T-helper 22 cell (primary cell): ENCODE results near the gene TLCD3B.

Experiments used
- DNase-seq: peaks from one replicate; pipeline ENCODE4 v3.0.0-alpha.2; 2020; ENCODE audit warnings: low read depth

Gene TLCD3B

GRCh38 chr16:30030841-30031413, at the start of gene TLCD3B:
Gene TLCD3B (minus strand): TSS chr16:30031271. CDS start chr16:30030527, 744 bp downstream.
- no peak for DNase-seq

DNA sequence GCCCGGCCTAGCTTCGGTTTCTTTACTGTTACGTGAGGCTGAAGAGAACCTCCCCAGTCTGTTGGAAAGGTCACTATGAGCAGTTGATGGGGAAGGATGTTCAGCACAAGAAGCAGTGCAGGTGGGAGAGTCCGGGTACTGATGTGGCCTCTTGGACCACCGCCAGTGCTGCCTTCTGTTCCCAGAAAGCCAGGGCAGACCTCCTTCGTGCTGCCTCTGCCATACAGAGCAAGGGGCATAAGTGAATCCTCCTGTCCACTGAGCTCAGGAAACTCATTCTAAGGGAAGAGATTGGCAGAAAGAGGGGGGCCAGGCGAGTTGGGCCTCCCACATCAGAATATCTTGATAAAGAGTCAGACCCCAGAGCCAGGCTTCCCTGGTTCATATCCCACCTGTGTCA, 48.4 kb upstream of the TLCD3B start:
- no peak for DNase-seq

DNA sequence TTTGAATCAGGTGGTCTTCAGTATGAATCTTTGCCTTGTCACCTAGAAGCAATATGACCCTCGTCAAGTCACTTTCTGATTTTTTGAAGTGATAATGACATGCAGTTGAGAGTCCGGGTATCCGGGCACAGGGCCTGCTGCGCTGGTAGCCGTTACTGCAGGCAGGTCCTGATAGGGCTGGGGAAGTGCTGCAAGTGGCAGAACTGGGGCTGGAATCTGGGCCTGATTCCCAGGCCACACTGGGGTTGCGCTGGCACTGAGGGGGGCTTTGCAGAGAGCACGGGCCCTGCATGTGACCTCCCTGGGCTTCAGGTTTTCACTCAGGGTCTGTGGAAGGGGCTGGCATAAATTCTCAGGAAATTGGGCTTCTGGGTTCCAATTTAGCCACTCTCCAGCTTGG, 47.7 kb upstream of the TLCD3B start:
- DNase-seq, result no peak

- no peak for DNase-seq
These were observed 46.6 kb upstream of the TLCD3B start for GRCh38 chr16:30077656-30078055.

GRCh38 chr16:30076276-30076791, 45.3 kb upstream of the TLCD3B start:
- DNase-seq, result no peak

- DNase-seq, result peak; percentile 86
These were observed 44.6 kb upstream of the TLCD3B start, which contains the start of gene PPP4C for GRCh38 chr16:30075503-30076275. Gene PPP4C (plus strand): TSS chr16:30075994. CDS start chr16:30076378, 384 bp downstream.

- DNase-seq, result no peak
These were observed 39.4 kb upstream of the TLCD3B start for GRCh38 chr16:30070490-30070889.

DNA sequence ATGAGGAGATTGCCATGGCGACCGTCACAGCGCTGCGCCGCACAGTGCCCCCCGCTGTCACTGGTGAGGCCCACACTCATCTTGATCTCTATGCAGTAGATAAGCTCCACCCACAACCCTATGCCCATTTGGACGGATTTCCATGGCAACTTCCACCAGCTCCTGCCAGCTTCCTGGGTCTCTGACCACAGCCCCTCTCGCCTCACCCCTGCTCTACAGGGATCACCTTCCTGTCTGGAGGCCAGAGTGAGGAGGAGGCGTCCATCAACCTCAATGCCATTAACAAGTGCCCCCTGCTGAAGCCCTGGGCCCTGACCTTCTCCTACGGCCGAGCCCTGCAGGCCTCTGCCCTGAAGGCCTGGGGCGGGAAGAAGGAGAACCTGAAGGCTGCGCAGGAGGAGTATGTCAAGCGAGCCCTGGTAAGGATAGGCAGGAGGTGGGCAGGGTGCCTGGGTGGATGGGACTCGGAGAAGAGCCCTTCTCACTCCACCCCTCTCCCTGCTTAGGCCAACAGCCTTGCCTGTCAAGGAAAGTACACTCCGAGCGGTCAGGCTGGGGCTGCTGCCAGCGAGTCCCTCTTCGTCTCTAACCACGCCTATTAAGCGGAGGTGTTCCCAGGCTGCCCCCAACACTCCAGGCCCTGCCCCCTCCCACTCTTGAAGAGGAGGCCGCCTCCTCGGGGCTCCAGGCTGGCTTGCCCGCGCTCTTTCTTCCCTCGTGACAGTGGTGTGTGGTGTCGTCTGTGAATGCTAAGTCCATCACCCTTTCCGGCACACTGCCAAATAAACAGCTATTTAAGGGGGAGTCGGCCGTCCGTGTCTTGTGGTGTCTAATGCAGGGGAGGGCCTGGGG, 38.8 kb upstream of the TLCD3B start:
- no peak for DNase-seq

DNA sequence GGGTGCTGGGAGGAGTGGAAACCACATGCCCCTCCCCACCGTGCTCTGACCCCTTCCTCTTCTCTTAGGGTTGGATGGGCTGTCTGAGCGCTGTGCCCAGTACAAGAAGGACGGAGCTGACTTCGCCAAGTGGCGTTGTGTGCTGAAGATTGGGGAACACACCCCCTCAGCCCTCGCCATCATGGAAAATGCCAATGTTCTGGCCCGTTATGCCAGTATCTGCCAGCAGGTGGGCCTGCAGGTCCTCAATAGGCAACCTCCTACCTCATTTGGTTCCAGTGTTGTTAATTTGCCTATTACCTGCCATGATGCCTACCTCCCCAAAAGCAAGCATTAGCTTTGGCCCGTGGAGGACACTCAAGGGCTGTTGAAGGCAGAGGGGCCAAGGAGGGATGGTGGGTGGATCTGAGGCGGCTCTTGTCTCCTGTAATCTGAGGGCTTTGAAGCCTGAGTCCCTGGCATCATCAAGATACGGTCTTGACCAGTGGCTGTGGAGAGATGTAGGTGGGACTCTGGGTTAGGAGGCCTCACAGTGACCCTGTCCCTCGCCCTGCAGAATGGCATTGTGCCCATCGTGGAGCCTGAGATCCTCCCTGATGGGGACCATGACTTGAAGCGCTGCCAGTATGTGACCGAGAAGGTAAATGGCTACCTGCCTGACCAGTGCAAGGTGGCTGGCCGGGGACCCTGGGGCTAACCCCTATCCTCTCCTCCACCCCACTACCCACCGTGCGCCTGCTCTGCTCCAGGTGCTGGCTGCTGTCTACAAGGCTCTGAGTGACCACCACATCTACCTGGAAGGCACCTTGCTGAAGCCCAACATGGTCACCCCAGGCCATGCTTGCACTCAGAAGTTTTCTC, 37.9 kb upstream of the TLCD3B start:
- no peak for DNase-seq

DNA sequence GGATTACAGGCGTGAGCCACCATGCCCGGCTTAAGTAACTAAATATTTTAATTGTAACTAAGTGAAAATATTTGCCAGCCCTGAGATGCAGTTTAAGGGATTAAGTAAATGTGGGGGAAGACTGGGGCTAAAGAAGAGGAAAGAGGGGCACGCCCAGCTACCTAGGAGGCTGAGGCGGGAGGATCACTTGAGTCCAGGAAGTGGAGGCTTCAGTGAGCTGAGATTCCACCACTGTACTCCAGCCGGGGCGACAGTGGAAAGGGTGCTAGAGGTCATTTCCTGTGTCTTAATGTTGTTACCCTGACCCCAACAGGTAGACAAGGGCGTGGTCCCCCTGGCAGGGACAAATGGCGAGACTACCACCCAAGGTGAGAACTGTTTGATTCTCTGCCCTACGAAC, 37.3 kb upstream of the TLCD3B start:
- DNase-seq, result no peak

- DNase-seq, result no peak
These were observed 36.5 kb upstream of the TLCD3B start for GRCh38 chr16:30067584-30067916.

DNA sequence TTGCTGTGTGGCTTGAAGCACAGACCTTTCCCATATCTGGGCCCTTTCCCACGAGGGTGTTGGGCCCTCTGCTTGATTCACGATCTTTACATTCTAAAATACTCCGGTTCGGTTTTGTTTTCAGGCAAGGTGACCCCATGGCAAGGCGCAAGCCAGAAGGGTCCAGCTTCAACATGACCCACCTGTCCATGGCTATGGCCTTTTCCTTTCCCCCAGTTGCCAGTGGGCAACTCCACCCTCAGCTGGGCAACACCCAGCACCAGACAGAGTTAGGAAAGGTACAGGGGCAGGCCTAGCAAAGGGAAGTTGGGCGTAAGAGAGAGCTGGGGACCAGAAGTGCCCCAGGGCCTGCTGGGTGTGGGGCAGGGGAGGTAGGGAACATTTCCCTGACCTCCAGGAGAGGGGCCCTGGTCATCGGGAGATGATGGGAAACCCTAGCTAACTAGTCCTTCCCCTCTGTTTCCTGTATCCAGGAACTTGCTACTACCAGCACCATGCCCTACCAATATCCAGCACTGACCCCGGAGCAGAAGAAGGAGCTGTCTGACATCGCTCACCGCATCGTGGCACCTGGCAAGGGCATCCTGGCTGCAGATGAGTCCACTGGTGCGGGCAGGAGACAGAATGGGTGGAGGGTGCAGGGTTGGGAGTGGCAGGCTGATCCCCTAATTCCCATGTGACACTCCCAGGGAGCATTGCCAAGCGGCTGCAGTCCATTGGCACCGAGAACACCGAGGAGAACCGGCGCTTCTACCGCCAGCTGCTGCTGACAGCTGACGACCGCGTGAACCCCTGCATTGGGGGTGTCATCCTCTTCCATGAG, 35.9 kb upstream of the TLCD3B start:
- DNase-seq, result no peak

DNA sequence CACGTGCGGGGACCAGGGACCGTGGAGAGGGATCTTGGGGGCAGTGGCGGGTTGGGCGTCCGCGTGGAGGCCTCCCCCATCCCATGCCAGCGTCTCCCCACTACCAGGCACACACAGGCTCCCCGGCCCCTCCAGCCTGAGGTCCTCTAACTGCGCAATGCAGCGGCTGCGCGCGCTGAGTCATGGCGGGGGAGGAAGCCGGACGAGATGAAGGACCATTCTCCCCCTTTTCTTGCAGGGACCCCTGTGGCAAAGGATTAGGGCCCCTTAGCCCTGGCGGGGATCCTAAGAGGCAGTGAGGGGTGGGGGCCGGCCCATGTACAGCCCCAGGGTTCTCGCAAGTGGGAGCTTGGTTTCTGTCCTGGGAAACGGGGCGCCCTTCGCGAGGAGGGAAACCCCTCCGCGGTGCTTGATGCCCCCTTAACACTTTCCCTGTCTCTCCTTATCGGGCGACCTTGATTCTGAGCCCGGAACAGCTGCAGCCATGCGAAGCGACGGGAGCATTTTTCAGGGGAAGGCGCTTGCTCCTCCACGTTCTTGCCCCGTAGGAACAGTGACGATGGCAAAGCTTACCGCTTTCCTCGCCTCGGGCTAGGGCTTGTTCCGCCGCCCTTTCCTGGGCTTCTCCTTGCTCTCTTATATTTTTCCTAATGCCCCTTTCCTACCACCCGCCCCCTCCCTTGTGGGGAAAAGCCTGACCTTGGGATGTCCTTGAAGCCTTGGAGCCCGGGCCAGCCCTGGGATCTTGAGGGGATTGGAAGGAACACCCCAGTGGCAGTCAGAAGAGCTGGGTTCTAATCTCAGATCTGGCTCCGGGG, 35.1 kb upstream of the TLCD3B start:
- DNase-seq, result no peak

DNA sequence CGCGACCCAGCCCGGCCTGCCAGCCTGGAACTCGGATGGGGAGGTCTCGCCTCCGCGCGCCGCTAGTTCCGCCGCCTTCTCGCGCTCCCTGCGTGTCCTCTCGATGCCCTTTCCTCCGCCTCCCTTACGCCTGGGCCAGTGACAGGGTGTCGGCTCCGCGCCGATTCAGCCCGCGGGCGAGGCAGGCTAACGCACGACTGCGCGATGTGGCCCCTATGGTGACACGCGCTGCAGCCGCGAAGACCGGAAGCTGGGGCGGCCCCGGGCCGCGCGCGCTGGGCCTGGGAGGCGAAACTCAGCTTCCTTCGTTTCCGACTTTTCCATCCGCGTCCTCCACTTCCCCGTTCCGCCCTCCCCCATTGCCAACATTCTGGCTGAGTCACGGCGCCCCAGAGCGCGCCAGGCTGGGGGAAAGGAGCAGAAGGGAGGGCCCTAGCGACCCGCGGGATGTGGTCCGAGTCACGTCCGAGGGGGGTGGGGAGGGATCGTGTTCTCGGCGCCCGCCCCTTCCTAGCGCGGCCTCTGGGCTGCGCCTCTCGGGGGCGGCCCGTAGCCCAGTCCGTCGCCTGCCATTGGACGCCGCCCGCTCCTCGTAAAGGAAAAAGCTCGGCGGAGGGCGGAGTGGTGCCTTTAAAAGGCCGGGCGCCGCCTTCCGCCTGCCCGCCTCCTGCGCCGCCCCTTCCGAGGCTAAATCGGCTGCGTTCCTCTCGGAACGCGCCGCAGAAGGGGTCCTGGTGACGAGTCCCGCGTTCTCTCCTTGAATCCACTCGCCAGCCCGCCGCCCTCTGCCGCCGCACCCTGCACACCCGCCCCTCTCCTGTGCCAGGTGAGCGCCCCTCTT, 34.3 kb upstream of the TLCD3B start, which contains the start of gene ALDOA:
Gene ALDOA, plus strand, starts transcription at position 659 of the 841 bp plus-strand sequence. CDS start 1,138 bp downstream, outside the sequence.
- DNase-seq, result peak; percentile 91

- no peak for DNase-seq
These were observed 33.6 kb upstream of the TLCD3B start for GRCh38 chr16:30064729-30065101.

DNA sequence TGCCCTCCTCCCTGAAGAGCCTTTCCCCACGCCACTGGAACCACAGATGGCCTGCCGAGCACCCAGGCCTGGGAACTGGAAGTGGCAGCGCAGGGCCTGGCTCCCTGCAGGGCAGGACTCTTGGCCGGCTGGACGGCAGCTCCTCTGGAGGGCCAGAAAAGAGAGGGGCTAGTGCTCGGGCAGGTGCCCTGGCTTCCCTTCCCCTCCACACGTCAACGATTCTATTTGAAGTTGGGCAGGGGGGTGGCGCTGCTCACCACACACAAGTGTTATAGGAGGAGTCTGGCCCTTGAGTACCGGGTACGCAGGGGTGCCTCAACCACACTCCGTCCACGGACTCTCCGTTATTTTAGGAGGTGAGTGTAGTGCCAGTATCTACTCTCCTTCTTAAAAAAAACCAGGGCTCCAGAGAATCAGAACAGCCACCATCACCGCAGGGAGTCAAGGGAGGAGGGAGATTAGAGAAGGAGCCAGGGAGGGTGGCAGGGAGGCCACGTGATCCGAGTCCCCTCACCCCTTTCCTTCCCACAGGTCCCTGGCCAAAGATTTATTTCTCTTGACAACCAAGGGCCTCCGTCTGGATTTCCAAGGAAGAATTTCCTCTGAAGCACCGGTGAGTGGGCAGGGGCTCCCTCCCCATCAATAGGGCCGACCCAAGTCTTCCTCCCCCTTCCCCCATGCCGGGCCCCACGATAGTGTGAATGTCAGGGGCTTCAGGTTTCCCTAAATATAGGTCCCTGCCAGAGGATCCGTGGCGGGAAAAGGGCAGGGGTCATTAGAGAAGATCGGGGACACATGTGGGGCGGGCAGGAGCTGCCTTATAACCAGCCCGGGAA, 33.0 kb upstream of the TLCD3B start:
- peak; percentile 38 for DNase-seq

DNA sequence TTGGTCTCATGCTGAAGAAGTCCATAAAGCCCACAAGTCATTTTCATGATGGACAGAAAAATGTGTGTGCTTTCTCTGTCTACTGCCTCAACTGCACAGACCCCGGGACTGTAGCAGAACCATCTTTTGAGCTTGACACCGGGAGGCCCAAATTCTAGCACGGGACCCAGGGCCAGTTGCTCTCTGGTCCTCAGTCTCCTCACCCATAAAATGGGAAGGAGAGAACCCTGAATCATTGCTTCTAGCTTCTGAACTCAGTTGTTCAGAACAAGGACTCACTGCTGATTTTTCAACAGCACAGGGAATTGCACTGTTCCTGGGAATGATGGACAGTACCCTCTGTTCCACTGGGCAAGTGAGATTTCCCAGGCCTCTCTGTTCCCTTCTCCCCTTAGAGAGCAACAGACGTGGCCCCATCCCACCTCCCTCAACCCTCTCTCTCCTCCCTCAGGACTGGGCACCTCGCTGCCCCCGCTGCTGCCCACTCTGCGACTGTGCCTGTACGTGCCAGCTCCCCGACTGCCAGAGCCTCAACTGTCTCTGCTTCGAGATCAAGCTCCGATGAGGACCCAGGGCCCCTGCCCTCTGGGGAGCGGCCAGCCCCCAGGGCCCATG, 32.3 kb upstream of the TLCD3B start:
- no peak for DNase-seq
